Erythroblast (primary cell): ENCODE data around the gene TRIOBP.

Experiments
- GATA1 ChIP-seq: IDR thresholded peaks from 2 replicates; pipeline ENCODE4 v1.6.1; 2011; ENCODE audit warnings: low read depth, mild to moderate bottlenecking, control low read depth, low read length, moderate library complexity
- POLR2A ChIP-seq: IDR thresholded peaks from 2 replicates; pipeline ENCODE4 v1.6.1; 2011; ENCODE audit warnings: mild to moderate bottlenecking, low read length

GRCh38 chr22:37802310-37803194, 105.7 kb downstream of the TRIOBP start:
- TF ChIP-seq POLR2A (no peak), GATA1 (no peak)
